Ascending aorta (tissue), 2 donors: ENCODE data around the gene MROH2A. TPM values are rescaled to one million over a fixed set of nuclear protein-coding genes. Genes with fewer than 3 reads are reported as not detected.

Experiments
- DNase-seq, 2 donors: peaks; one replicate each; pipeline ENCODE4 v3.0.0-alpha.2; 2019; ENCODE audit warnings: low spot score in 2 of 2
- H3K27ac ChIP-seq, 2 donors: fragments of 200-600 bp; sonication (generic); one replicate each; pipeline ENCODE4 v1.5.1; 2016 to 2017; ENCODE audit warnings: mild to moderate bottlenecking in 1 of 2
- H3K27me3 ChIP-seq: fragments of 200-600 bp; sonication (generic); one replicate; pipeline ENCODE4 v1.5.1; 2017
- H3K36me3 ChIP-seq, 2 donors: fragments of 200-600 bp; sonication (generic); one replicate each; pipeline ENCODE4 v1.5.1; 2016
- H3K4me1 ChIP-seq, 2 donors: fragments of 200-600 bp; sonication (generic); one replicate each; pipeline ENCODE4 v1.5.1; 2016 to 2017; ENCODE audit warnings: mild to moderate bottlenecking in 1 of 2
- H3K4me3 ChIP-seq, 2 donors: fragments of 200-600 bp; sonication (generic); one replicate each; pipeline ENCODE4 v1.5.1; 2016 to 2017; ENCODE audit warnings: mild to moderate bottlenecking in 1 of 2
- H3K9me3 ChIP-seq, 2 donors: fragments of 200-600 bp; sonication (generic); one replicate each; pipeline ENCODE4 v1.5.1; 2016
- CTCF ChIP-seq, 3 experiments: fragments of 200-600 bp in 2 of 3; fragments of 450-650 bp in 1 of 3; sonication (generic) in 2 of 3; IDR thresholded peaks; one replicate each; pipeline ENCODE4 v1.5.1; 2016 to 2019; ENCODE audit warnings: antibody characterized with exemption in 3 of 3, mild to moderate bottlenecking in 1 of 3, moderate library complexity in 1 of 3
- intact Hi-C: fragments of 100-400 bp; cut with DNase I; formaldehyde crosslinking; loops from one replicate; pipeline ENCODE4 v1.15.1; 2023
- total RNA-seq: library from RNA; depleted of rRNA; stranded (reverse); fragments of >200 nt; gene quantifications from one replicate; pipeline ENCODE4 v1.1.0, GENCODE V29; 2016

Gene MROH2A
- total RNA-seq, 1 donor from 2014 or later, result not detected

- Histone ChIP-seq H3K4me1 (no peaks in the 10 kb centered on the region), H3K9me3 (no peaks in the 10 kb centered on the region), H3K36me3 (no peaks in the 10 kb centered on the region), H3K27me3 (no peaks in the 10 kb centered on the region), H3K27ac (no peak overlapping the region), H3K4me3 (no peak overlapping the region)
- no peak for DNase-seq
- no peak for TF ChIP-seq CTCF (IDR thresholded peaks at IDR 0.05)
- intact Hi-C loops, result no loop called here
Measured at GRCh38 chr2:233799087-233799665, 21.0 kb downstream of the MROH2A start.

- TF ChIP-seq CTCF (IDR thresholded peaks at IDR 0.05), result no peak
- Histone ChIP-seq H3K27me3 (no peaks in the 10 kb centered on the region), H3K36me3 (no peaks in the 10 kb centered on the region), H3K4me3 (no peak overlapping the region), H3K4me1 (no peaks in the 10 kb centered on the region), H3K27ac (no peak overlapping the region), H3K9me3 (no peaks in the 10 kb centered on the region)
- no peak for DNase-seq
- intact Hi-C loops, result no loop called here
Measured at GRCh38 chr2:233799716-233800115, 21.6 kb downstream of the MROH2A start.

GRCh38 chr2:233800208-233800607 is 22.1 kb downstream of the MROH2A start:
- no peak overlapping the region for H3K27ac ChIP-seq
- H3K4me1 ChIP-seq, result no peaks in the 10 kb centered on the region
- no peaks in the 10 kb centered on the region for H3K9me3 ChIP-seq
- TF ChIP-seq CTCF (IDR thresholded peaks at IDR 0.05), result no peak
- intact Hi-C loops, result no loop called here
- no peaks in the 10 kb centered on the region for H3K27me3 ChIP-seq
- DNase-seq, result no peak
- no peaks in the 10 kb centered on the region for H3K36me3 ChIP-seq
- no peak overlapping the region for H3K4me3 ChIP-seq

- DNase-seq, result no peak
- Histone ChIP-seq H3K4me3 (no peak overlapping the region), H3K27ac (no peak overlapping the region), H3K36me3 (no peaks in the 10 kb centered on the region), H3K4me1 (no peaks in the 10 kb centered on the region), H3K27me3 (no peaks in the 10 kb centered on the region), H3K9me3 (no peaks in the 10 kb centered on the region)
- intact Hi-C loops, result no loop called here
- TF ChIP-seq CTCF (IDR thresholded peaks at IDR 0.05), result no peak
Measured at GRCh38 chr2:233801357-233802131, 23.4 kb downstream of the MROH2A start.

GRCh38 chr2:233802132-233802815 is 24.1 kb downstream of the MROH2A start:
- H3K27ac ChIP-seq, result no peak overlapping the region
- H3K27me3 ChIP-seq, result no peaks in the 10 kb centered on the region
- H3K9me3 ChIP-seq, result no peaks in the 10 kb centered on the region
- TF ChIP-seq CTCF (IDR thresholded peaks at IDR 0.05), result no peak
- intact Hi-C loops, result no loop called here
- no peaks in the 10 kb centered on the region for H3K4me1 ChIP-seq
- no peak overlapping the region for H3K4me3 ChIP-seq
- no peak for DNase-seq
- no peaks in the 10 kb centered on the region for H3K36me3 ChIP-seq
